HTERT RPE-1 (cell line): ENCODE data around the gene RRP15.

Experiments
- in situ Hi-C: fragments of 300-500 bp; cut with MboI; formaldehyde crosslinking; loops from 4 replicates; pipeline ENCODE4 v1.14.3; 2020; ENCODE audit warnings: low sequenced_read_pairs

RRP15 gene

GRCh38 chr1:218361298-218362065, 76.4 kb downstream of the RRP15 start:
- in situ Hi-C loops, result no loop called here

- in situ Hi-C loops, result no loop called here
Observed at GRCh38 chr1:218362418-218363076, 77.5 kb downstream of the RRP15 start.

- in situ Hi-C loops, result no loop called here
Observed at GRCh38 chr1:218363141-218363540, 78.0 kb downstream of the RRP15 start.

- in situ Hi-C loops, result no loop called here
Observed at GRCh38 chr1:218364028-218364710, 79.1 kb downstream of the RRP15 start.

- in situ Hi-C loops, result no loop called here
Observed at GRCh38 chr1:218365226-218365999, 80.3 kb downstream of the RRP15 start.

- in situ Hi-C loops, result no loop called here
Observed at GRCh38 chr1:218366322-218367052, 81.4 kb downstream of the RRP15 start.

GRCh38 chr1:218367118-218367517, 82.0 kb downstream of the RRP15 start:
- in situ Hi-C loops, result no loop called here

GRCh38 chr1:218368686-218369085, 83.6 kb downstream of the RRP15 start:
- in situ Hi-C loops, result no loop called here

- in situ Hi-C loops, result no loop called here
Observed at GRCh38 chr1:218369688-218370511, 84.8 kb downstream of the RRP15 start.

- in situ Hi-C loops, result no loop called here
Observed at GRCh38 chr1:218371927-218372672, 87.0 kb downstream of the RRP15 start.

- in situ Hi-C loops, result no loop called here
Observed at GRCh38 chr1:218374401-218375353, 89.6 kb downstream of the RRP15 start.

- in situ Hi-C loops, result no loop called here
Observed at GRCh38 chr1:218376722-218377121, 91.6 kb downstream of the RRP15 start.

- in situ Hi-C loops, result no loop called here
Observed at GRCh38 chr1:218377143-218377660, 92.1 kb downstream of the RRP15 start.

- in situ Hi-C loops, result no loop called here
Observed at GRCh38 chr1:218380125-218380977, 95.3 kb downstream of the RRP15 start.

- in situ Hi-C loops, result no loop called here
Observed at GRCh38 chr1:218382261-218382660, 97.2 kb downstream of the RRP15 start.

- in situ Hi-C loops, result no loop called here
Observed at GRCh38 chr1:218383051-218383450, 98.0 kb downstream of the RRP15 start.

- in situ Hi-C loops, result no loop called here
Observed at GRCh38 chr1:218383681-218384080, 98.6 kb downstream of the RRP15 start.
